GM21528 (cell line): ENCODE measurements around the gene EGR4.
"Not testable (repeated sequence)": the region's sequence is repeated elsewhere in the genome, so short reads cannot be mapped to it uniquely, and the experiment has no call there.

Source experiments
- ATAC-seq: cut with Tn5 transposase; IDR thresholded peaks from one replicate; pipeline ENCODE4 v1.9.1; 2021; ENCODE audit warnings: mild to moderate bottlenecking, moderate library complexity; ENCODE audit not compliant: unreplicated experiment, low FRiP score

Gene EGR4

DNA sequence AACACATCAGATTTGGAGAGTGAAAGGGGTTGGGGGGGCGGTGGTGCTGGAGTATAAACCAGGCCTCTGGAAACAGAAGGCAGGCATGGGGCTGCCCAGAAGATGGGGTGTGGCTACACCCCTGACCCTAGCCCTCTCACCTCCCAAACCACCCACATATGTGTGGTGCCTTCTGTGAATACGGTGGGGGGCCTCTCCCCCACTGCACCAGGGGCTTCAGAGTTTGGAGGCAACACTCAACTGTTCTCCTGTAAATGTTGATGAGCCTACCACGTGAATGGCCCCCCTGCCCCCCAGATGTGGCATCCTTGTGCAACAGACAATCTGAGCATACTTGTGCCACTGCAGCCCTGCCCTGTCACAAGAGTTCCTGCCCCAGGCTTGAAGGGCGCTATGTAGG is 28.6 kb downstream of the EGR4 start:
- no peak for ATAC-seq

DNA sequence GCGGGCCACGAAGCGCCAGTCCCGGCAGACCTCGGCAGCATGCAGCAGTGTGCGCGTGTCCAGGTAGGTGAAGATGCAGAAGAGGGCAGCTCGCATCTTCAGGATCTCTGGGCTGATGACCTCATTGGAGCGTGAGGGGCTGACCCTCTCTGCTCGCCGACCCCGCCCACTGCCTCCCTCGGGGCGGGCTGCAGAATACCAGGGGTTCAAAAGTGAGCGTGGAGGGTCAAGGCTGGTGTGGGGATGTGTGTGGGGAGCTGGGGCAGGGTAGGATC is 29.1 kb downstream of the EGR4 start:
- no peak for ATAC-seq

DNA sequence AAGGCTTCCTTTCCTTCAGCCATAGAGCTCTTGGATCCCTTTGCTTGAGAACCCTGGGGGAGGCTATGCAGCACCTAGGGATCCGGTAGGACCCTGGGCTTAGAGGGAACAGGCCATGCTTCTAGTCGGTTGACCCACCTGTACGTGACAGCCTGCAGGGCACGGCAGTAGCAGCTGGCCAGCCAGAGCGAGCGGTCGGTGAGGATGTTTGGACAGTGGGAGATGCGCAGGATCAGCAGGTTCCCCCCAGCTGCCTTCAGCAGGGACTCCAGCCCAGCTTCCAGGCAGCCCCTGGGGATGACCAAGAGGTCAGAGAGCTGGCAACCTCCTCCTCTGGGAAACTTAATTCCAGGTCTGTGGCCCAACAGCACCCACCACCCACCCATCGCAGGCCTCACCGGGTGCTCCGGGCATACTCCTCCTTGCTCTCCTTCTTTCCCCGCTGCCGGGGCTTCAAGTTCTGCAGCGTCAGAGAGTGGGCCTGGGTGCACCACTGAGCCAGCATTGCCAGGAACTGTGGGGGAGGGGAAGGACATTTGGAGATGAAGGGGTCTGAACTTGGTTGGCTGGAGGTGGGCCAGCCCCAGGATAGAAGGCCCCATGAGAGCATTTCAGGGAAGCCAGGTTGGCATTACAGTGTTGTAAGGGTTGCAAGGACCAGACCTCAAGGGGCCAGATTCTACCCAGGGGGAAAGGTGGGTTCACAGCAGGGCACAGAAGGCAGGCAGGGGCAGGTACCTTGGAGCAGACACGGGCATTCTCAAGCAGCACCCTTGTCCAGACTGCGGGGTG is 29.6 kb downstream of the EGR4 start:
- ATAC-seq, result no peak

DNA sequence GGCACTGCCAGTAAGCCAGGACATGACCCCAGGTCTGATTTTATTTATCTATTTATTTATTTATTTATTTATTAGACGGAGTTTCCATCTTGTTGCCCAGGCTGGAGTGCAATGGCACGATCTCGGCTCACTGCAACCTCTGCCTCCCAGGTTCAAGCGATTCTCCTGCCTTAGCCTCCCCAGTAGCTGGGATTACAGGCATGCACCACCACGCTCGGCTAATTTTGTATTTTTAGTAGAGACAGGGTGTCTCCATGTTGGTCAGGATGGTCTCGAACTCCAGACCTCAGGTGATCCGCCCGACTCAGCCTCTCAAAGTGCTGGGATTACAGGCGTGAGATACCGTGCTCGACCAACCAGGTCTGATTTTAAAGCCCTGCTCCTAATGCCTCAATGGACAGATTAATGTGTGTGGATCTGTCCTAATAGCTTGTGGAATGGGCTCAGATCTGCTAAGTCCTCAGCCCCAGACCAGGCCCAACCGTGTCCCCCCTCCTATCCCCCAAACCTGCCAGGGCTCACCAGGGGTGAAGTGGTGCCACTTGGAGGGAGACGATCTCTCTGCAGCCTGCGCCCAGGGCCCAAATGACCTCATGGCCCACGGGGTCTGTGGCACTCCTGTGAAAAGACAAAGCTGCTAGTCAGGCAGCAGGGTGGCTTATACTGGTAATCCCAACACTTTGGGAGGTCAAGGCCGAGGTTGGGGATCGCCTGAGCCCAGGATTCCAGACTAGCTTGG is 30.5 kb downstream of the EGR4 start:
- ATAC-seq, result not testable (repeated sequence)

DNA sequence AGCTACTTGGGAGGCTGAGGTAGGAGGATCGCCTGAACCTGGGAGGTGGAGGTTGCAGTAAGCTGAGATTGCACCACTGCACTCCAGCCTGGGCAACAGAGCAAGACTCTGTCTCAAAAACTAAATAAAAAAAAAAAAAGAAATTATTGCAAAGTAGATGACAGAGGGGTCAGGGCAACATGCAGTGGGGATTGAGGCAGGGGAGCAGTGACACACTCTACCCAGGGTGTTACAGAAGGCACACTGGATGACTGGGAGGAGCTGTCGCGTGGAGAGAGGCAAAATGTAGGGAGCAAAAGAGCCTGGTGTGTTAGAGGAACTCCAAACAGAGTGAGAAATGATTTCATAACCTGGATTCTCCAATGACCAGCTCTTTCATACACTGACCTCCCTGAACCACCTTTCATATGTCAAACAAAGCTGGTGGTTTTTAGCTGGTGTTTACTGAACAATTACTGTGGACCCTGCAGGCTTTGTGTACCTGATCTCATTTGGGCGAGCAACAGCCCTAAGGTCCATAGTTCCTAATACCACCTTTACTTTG is 31.2 kb downstream of the EGR4 start:
- no peak for ATAC-seq

DNA sequence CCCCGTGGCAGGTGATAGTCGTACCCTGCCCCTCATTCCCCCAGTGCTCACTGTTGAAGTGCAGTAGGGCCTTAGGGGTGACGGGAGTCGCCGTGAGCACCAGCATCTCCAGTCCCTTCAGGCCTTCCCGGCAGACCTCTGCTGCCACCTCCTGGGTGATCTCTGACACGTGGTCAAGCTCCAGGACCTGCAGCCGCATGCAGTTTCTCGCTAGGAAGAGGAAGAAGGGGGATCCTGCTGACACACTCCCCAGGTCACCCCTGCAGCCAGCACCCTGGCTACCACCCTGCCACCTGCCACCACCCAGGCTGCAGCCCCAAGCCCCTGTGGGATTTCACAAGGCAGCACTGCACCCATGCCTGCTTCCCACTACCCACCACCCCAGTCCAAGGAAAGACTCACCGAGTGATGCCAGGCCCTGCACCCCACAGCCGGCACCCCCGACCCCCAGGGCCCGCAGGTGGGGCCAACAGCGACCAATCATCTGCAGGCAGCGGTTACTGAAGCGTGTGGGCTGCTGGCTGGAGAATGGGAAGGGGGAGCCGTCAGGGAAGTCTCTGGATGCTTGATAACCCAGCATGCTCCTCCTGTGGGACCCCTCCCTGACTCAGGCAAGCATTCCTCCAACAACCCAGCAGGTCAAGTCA is 32.9 kb downstream of the EGR4 start:
- no peak for ATAC-seq

DNA sequence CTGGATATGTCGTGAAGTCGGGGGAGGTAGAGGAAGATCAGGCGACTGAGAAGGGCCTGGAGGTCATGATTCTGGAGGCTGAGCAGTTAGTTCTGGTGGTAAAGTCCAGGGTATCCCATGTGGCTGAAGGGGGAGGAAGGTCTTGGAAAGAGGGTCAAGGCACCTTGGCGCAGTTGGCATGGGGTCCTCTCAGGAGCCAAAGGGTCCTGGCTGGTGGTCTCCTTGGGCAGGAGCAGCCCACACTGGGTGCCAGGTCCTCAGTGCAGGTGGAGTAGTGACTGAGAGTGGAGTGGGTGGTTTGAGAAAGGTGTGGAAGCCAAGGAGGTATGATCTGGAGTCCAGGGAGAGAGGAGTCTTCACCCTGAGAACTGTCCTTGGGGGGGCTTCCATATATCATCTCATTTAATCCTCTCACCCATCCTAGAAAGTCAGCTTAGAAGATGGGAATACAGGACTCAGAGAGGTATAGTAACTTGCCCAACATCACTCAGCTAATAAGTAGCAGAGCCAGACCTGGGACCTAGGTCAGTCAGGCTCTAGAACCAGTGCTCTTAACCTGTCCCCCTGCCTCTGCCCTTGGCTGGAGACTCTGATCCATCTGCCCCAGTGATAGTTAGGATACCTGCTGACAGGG is 33.5 kb downstream of the EGR4 start:
- ATAC-seq, result no peak

DNA sequence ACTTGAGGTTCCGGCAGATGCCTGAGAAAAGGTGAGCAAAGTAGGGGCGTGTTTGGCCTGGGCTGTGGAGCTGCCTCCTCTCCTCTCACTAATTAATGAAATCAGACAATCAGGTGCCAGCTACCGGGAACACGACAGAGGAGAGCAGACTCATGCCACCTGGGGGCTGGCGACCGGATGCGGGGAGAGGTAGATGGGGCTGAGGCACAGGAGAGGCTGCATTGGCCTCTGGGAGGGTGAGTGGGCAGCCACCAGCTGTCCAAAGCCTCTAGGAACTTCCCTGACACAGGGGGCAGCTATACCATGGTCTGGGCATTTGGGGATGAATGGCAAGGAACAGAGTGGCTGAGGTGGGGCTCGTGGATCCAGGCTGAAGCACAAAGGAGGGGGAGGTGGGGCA is 34.1 kb downstream of the EGR4 start:
- ATAC-seq, result no peak

DNA sequence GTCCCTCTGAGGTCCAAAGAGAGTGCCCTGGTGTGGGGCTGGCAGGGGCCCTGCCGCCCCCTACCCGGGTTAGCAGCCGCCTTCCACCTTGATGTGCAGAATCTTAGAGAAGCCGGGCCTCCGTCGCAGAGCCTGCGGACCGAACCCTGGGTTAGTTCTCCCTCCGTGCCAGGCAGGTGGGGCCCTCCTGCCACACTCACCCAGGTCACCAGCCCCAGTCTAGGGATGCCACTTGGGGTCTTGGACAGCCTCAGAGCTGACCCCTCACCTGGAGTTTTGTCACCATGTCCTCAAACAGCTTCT is 34.5 kb downstream of the EGR4 start:
- no peak for ATAC-seq

DNA sequence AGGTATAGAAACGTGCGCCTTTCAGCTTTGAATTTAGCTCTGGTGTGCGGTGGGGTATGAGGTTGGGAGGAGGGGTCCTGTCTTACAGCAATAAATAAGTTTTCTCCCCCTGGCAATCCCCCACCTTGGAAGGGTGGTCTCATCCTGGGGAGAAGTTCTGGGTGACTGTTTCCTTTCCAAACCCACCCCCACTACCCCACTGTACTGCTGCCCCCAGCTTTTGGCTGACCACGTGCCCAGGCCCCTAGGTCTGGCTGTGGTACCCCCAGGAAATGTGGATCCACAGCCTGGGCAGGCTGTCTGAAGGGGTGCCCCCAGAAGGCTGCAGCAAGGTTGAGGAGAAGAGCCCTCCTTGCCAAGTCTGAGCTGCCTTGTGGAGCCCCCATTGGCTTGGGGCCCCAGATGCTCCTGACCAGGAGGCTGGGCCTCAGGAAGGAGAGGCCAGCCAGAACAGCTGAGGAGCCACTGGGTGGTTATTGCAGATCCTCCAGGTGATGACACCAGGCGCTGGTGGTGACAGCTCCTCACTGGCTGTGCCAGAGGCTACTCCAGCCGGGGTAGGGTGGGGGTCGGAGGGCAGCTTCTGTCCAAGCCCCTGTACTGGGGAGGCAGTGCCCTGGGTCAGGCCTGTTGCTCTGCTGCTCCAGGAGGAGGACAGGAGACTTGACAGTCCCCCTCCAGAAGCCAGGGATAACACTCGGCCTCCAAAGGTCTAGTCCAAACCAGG is 35.0 kb downstream of the EGR4 start:
- ATAC-seq, result no peak

DNA sequence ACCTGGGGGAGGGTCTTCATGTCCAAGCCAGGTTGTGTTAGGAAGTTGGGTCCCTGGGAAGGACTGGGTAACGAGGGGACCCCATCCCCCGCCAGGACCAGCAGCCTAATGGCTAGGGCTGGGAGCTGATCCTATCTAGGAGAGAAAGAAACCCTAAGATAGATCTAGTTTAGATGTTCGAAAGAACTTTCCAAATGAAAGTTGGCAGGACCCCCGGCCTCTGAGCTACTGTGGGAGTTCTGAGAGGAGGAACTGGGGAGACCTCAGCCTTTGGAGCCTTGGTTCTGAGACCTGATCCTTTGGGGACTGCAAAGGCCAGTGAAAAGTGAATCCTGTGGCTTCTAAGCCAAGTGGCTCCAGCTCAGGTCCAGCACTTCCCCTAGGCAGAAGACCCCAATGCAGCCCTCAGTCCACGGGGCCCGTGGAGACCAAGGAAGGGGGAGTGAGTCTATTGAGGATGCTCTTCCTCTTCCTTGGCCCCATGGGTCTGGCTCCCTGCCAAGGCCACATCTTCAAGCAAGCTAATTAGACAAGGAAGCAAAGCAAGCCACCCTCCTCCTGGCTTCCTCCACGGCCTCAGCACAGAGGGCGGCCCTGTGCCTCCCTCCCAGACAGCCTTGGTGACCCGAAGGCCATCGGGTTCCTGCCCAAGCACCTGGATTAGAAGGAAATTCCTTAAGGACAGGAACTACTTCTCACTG is 35.8 kb downstream of the EGR4 start:
- no peak for ATAC-seq

DNA sequence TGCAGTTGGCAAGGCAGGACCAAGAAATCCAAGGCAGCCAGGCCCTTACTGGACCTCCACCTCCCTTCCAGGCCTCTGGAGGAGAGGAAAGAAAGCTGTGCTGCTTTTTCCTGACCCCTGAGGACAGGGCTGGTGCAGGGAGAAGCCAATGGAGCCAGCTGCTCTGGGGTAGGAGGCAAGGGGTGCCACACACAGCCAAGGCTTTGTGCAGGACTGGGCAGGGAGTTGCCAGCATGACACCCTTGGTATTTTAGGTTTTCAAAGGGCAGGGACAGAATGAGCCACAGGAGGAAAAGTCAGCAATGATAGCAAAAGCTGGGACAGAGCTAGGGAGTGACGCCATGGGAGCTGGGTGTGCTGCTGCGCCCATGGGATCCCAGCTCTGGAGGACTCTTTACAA is 36.3 kb downstream of the EGR4 start:
- no peak for ATAC-seq

DNA sequence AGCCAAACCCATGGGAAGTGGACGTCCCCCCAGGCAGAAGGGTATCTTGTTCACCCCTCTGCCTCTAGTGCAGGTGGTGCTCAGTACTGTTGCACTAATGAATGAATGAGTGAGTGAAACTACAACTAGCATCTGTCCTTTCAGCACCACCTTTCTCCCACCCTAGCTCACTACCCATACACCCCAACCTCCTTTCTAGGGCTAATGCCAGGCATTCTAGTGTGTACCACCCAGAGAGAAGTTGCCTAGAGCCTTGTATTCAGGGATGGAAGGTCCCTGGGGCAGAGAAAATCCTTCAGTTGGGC is 36.8 kb downstream of the EGR4 start:
- no peak for ATAC-seq

DNA sequence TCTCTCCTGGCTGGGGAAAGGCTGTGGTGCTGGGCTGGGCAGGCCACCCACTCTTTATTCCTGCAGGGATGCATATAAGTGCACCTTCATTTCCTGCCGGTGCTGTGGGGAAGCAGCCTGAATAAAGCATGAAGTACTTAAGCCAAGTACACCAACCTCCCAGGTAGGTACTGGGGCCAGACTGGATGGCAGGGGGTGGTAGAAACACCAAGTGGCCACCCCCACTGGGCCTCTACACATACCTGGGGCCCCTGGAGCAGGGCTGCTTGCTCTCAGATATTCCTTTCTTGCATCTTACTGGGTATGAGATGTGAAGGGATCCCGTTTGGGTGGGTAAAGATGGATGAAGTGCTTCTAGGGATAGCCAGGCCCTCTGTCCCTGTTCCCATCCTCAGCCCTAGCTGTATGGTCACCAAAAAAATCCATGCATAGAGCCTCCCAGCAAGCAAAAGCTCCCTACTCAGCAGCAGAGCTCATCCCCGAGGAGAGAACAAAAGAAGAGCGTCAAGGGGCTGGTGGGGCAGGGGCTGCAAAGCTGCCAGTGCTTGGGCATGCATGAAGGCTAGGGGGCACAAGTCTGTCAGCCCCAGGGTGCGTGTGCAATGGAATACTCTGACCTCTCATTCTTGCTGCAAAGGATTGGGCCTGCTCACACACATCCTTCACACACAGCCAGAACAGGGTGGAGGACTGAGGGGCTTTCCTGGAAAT is 37.3 kb downstream of the EGR4 start:
- no peak for ATAC-seq

DNA sequence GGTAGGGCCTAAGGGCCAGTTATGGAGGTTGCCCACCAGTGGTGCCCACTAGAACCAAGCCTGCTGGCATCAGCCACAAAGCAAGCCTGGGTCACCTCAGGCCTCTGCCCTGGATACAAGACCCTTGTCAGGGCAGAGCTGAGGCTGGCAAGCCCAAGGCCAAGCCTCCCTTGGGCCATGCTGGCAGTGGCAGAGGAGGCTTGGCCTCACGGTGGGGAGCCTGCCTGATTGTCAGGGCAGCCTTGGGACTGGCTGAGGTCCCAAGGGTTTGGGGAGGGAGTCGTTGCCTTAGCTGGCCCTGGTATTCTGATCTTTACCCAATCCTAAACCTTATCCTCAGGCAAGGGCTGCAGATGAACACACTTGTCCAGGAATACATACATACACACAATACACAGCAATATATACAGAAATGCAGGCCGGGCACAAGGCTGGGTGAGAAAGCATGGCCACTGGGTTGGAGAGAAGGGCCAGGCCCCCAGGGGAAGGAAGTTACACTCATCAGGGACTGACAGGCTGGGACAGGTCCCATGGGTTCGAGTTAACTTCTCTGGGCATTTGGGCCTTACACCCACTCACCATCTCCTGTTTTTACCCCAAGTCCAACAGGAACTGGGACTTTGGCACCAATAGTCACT is 38.2 kb downstream of the EGR4 start:
- ATAC-seq, result no peak

DNA sequence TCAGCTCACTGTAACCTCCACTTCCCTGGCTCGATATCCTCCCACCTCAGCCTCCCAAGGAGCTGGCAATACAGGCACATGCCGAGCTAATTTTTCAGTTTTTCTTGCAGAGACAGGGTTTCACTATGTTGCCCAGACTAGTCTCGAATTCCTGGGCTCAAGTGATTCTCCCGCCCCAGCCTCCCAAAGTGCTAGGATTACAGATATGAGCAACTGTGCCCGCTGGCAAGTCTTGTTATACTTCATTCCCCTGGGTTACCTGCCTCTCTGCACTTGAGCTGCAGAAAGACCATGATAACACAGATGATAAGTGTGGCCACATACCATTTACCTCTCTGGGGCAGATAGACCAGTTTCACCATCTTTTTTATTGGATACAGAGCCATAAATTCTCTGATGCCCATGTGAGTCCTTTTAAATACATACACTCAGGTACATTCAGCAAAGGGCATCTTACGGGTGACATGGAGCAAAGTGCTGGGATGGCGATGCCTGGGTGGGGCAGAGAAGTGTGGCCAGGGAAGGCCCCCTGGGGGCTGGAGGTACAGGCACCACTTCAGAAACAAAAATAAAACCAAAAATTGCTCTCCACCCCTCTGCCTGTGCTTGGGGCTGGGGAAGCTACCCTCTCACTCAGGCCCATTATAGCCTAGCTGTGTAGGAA is 38.9 kb downstream of the EGR4 start:
- ATAC-seq, result no peak

DNA sequence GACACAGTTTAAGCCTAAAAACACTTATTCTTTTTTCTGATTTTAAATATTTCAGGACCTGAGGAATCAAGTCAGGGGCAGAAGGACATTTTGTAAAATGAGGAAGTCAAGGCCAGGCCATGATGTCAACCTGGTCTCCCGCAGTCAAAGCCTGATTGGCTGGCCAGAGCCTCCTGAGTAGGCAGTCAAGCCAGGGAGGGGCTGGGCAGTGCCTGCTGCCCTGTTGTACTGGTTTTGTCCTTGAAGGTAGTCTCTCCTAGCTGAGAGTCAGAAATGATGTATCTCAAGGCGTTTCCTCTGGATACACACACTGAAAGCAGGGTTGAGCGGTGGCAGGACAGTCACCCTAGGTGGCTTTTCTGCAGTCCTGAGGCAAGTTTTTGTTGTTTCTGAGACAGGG is 39.4 kb downstream of the EGR4 start:
- ATAC-seq, result no peak

DNA sequence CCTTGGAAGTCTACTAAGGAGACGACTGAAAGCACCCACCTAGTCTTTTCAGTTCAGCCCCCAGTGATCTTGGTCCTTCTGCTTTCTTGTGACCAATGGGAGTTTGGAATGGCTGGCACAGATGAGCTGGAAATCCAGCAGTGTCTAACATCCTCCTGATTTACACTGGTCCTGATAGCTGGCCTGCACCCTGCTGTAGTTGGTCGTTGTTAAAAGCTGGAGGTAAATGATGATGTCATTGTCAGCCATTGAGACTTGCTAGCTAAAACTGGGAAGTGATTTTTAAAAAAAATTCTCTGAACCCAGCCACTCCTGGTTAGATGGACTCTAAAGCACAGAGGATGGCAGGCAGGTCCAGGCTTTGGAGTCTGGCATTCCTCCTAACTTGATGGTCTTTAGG is 39.9 kb downstream of the EGR4 start:
- no peak for ATAC-seq
